Measurements from ENCODE around the gene LYAR. TPM values are rescaled to one million over a fixed set of nuclear protein-coding genes. Genes with fewer than 3 reads are reported as not detected.
"Not testable (repeated sequence)": the region's sequence is repeated elsewhere in the genome, so short reads cannot be mapped to it uniquely, and the experiment has no call there.

The LYAR gene
- polyA plus RNA-seq, 4 donors = 18.7 to 19.4 (median 19.0) TPM

- no peak for DNase-seq (ENCODE audit: low read depth in 4 of 4, low spot score in 3 of 4)
These were observed 20.6 kb downstream of the LYAR start for GRCh38 chr4:4269331-4269731.

- DNase-seq (ENCODE audit: low read depth in 4 of 4, low spot score in 3 of 4) = no peak
These were observed 21.2 kb downstream of the LYAR start for GRCh38 chr4:4268776-4269175.

GRCh38 chr4:4267981-4268380 lies 22.0 kb downstream of the LYAR start:
- DNase-seq (ENCODE audit: low read depth in 4 of 4, low spot score in 3 of 4) = no peak

GRCh38 chr4:4260185-4260751 lies 29.7 kb downstream of the LYAR start:
- no peak for DNase-seq (ENCODE audit: low read depth in 4 of 4, low spot score in 3 of 4)

GRCh38 chr4:4259484-4260100 lies 30.4 kb downstream of the LYAR start:
- DNase-seq (ENCODE audit: low read depth in 4 of 4, low spot score in 3 of 4) = peak in 1 of 4 donors; percentile 4

GRCh38 chr4:4257705-4258104 lies 32.2 kb downstream of the LYAR start:
- not testable (repeated sequence) for DNase-seq (ENCODE audit: low read depth in 4 of 4, low spot score in 3 of 4)

GRCh38 chr4:4256799-4257198 lies 33.2 kb downstream of the LYAR start:
- no peak for DNase-seq (ENCODE audit: low read depth in 4 of 4, low spot score in 3 of 4)

GRCh38 chr4:4254666-4255065 lies 35.3 kb downstream of the LYAR start:
- no peak for DNase-seq (ENCODE audit: low read depth in 4 of 4, low spot score in 3 of 4)

GRCh38 chr4:4254199-4254598 lies 35.8 kb downstream of the LYAR start:
- no peak for DNase-seq (ENCODE audit: low read depth in 4 of 4, low spot score in 3 of 4)

- DNase-seq (ENCODE audit: low read depth in 4 of 4, low spot score in 3 of 4) = no peak
These were observed 40.1 kb downstream of the LYAR start for GRCh38 chr4:4249866-4250265.

- DNase-seq (ENCODE audit: low read depth in 4 of 4, low spot score in 3 of 4) = not testable (repeated sequence)
These were observed 40.6 kb downstream of the LYAR start for GRCh38 chr4:4249342-4249741.

GRCh38 chr4:4248885-4249203 lies 41.1 kb downstream of the LYAR start:
- peak in 1 of 4 donors; percentile 0 for DNase-seq (ENCODE audit: low read depth in 4 of 4, low spot score in 3 of 4)

GRCh38 chr4:4248029-4248884 lies 41.7 kb downstream of the LYAR start, which contains the start of gene TMEM128:
Gene TMEM128 (minus strand): TSS chr4:4248223. CDS start chr4:4248202, 21 bp downstream.
- peak; percentile 91 to 97 (median 92) for DNase-seq (ENCODE audit: low read depth in 4 of 4, low spot score in 3 of 4)

GRCh38 chr4:4247696-4248028 lies 42.3 kb downstream of the LYAR start:
- no peak for DNase-seq (ENCODE audit: low read depth in 4 of 4, low spot score in 3 of 4)

- no peak for DNase-seq (ENCODE audit: low read depth in 4 of 4, low spot score in 3 of 4)
These were observed 44.8 kb downstream of the LYAR start for GRCh38 chr4:4245172-4245571.

GRCh38 chr4:4239551-4239950 lies 50.4 kb downstream of the LYAR start:
- not testable (repeated sequence) for DNase-seq (ENCODE audit: low read depth in 4 of 4, low spot score in 3 of 4)

GRCh38 chr4:4233610-4234009 lies 56.3 kb downstream of the LYAR start:
- DNase-seq (ENCODE audit: low read depth in 4 of 4, low spot score in 3 of 4) = no peak

GRCh38 chr4:4228356-4228668 lies 61.6 kb downstream of the LYAR start:
- no peak for DNase-seq (ENCODE audit: low read depth in 4 of 4, low spot score in 3 of 4)

GRCh38 chr4:4227510-4228355 lies 62.2 kb downstream of the LYAR start:
- no peak for DNase-seq (ENCODE audit: low read depth in 4 of 4, low spot score in 3 of 4)

GRCh38 chr4:4226606-4227438 lies 63.1 kb downstream of the LYAR start, which contains the start of gene OTOP1:
Gene OTOP1 (minus strand): TSS chr4:4226929. CDS start chr4:4226864, 65 bp downstream.
- no peak for DNase-seq (ENCODE audit: low read depth in 4 of 4, low spot score in 3 of 4)
